H1 (cell line): ENCODE measurements around the gene USP35.

Experiments
- CTCF ChIP-seq, 3 experiments: IDR thresholded peaks; 1 replicate in 2 of 3; 2 replicates in 1 of 3; pipeline versions ENCODE4 v1.5.1 to v1.6.1; 2011; ENCODE audit warnings: low read length in 3 of 3, mild to moderate bottlenecking in 3 of 3, inconsistent platforms in 2 of 3, low read depth in 1 of 3, moderate library complexity in 1 of 3; ENCODE audit not compliant: insufficient read depth in 1 of 3; ENCODE audit errors: control extremely low read depth in 1 of 3
- EZH2 ChIP-seq: fragments of 200-600 bp; sonication (generic); IDR thresholded peaks from 2 replicates; pipeline ENCODE4 v1.7.1; 2012; ENCODE audit warnings: low read depth, mild to moderate bottlenecking, moderate library complexity, low read length, inconsistent platforms; ENCODE audit not compliant: severe bottlenecking
- TAF1 ChIP-seq: IDR thresholded peaks from 2 replicates; pipeline ENCODE4 v1.6.1; 2011; ENCODE audit warnings: mild to moderate bottlenecking, low read depth, low read length

- TF ChIP-seq TAF1 (no peak), CTCF (IDR thresholded peaks at IDR 0.05; ENCODE audit: control extremely low read depth in 1 of 3, insufficient read depth in 1 of 3, low read depth in 1 of 3, low read length in 3 of 3) (no peak), EZH2 (no peak)
Measured at GRCh38 chr11:78239781-78240180, 51.1 kb downstream of the USP35 start.
